ENCODE results near the gene MSH4.
A peak's percentile ranks its signal among the peaks of the same experiment; 100 is the strongest.
"Not testable (repeated sequence)": the region's sequence is repeated elsewhere in the genome, so short reads cannot be mapped to it uniquely, and the experiment has no call there.

MSH4 gene

GRCh38 chr1:75796376-75797272 is at the start of gene MSH4:
MSH4 (plus strand) TSS chr1:75796882; CDS start chr1:75796986, 104 bp downstream.
- no peak for DNase-seq

- DNase-seq: not testable (repeated sequence)
These were observed 39.5 kb upstream of the MSH4 start for GRCh38 chr1:75757210-75757609.

GRCh38 chr1:75758543-75758942 is 38.1 kb upstream of the MSH4 start:
- DNase-seq: not testable (repeated sequence)

GRCh38 chr1:75764057-75764655 is 32.5 kb upstream of the MSH4 start:
- no peak for DNase-seq

- DNase-seq: no peak
These were observed 30.9 kb upstream of the MSH4 start for GRCh38 chr1:75765697-75766355.

GRCh38 chr1:75768016-75768415 is 28.7 kb upstream of the MSH4 start:
- DNase-seq: no peak

GRCh38 chr1:75770761-75771160 is 25.9 kb upstream of the MSH4 start:
- no peak for DNase-seq

GRCh38 chr1:75771978-75772377 is 24.7 kb upstream of the MSH4 start:
- DNase-seq: no peak

GRCh38 chr1:75777812-75778211 is 18.9 kb upstream of the MSH4 start:
- DNase-seq: not testable (repeated sequence)

GRCh38 chr1:75778694-75779093 is 18.0 kb upstream of the MSH4 start:
- not testable (repeated sequence) for DNase-seq

GRCh38 chr1:75780183-75780582 is 16.5 kb upstream of the MSH4 start:
- DNase-seq: not testable (repeated sequence)

- not testable (repeated sequence) for DNase-seq
These were observed 12.8 kb upstream of the MSH4 start for GRCh38 chr1:75783920-75784319.

GRCh38 chr1:75785320-75785982 is 11.2 kb upstream of the MSH4 start:
- no peak for DNase-seq

GRCh38 chr1:75785983-75786853 is 10.5 kb upstream of the MSH4 start, which contains the start of gene RABGGTB:
RABGGTB (plus strand) TSS chr1:75786256; CDS start chr1:75786272, 16 bp downstream.
- DNase-seq: peak; percentile 94

- no peak for DNase-seq
These were observed 9.7 kb upstream of the MSH4 start for GRCh38 chr1:75786901-75787493.

- DNase-seq: no peak
These were observed 9.2 kb upstream of the MSH4 start for GRCh38 chr1:75787524-75787923.

GRCh38 chr1:75789988-75790387 is 6.7 kb upstream of the MSH4 start:
- DNase-seq: no peak

- no peak for DNase-seq
These were observed 5.7 kb upstream of the MSH4 start for GRCh38 chr1:75791022-75791421.

GRCh38 chr1:75792091-75792490 is 4.6 kb upstream of the MSH4 start:
- DNase-seq: no peak

- no peak for DNase-seq
These were observed 2.3 kb upstream of the MSH4 start for GRCh38 chr1:75794382-75794781.

GRCh38 chr1:75795703-75796193 is 934 bp upstream of the MSH4 start:
- DNase-seq: no peak

GRCh38 chr1:75797273-75797588 is 549 bp downstream of the MSH4 start:
- DNase-seq: no peak
